Fibroblast of the aortic adventitia (primary cell): ENCODE data around the gene ADAMTSL1. TPM values are rescaled to one million over a fixed set of nuclear protein-coding genes. Genes with fewer than 3 reads are reported as not detected.

Source experiments
- DNase-seq: peaks from one replicate; pipeline ENCODE4 v3.0.0-alpha.2; 2010; ENCODE audit warnings: low read depth
- H3K4me3 ChIP-seq: 2 replicates; pipeline ENCODE4 v1.5.1; 2011; ENCODE audit warnings: low read depth, mild to moderate bottlenecking, control low read depth, low read length, moderate library complexity
- CTCF ChIP-seq: IDR thresholded peaks from 2 replicates; pipeline ENCODE4 v1.5.1; 2011; ENCODE audit warnings: mild to moderate bottlenecking, low read length, control low read depth, inconsistent platforms; ENCODE audit not compliant: insufficient read depth
- total RNA-seq: library from RNA; depleted of rRNA; stranded (reverse); fragments of >200 nt; gene quantifications from 2 replicates; pipeline ENCODE4 v1.2.3, GENCODE V29; 2012; ENCODE audit warnings: low replicate concordance

ADAMTSL1 gene
- total RNA-seq, 1 donor = 179 TPM

- no peak for DNase-seq
- no peak overlapping the region for H3K4me3 ChIP-seq
- no peak for TF ChIP-seq CTCF
These were observed 422.7 kb downstream of the ADAMTSL1 start for GRCh38 chr9:18896531-18897179.

- no peak overlapping the region for H3K4me3 ChIP-seq
- DNase-seq = no peak
- no peak for TF ChIP-seq CTCF
These were observed 429.5 kb downstream of the ADAMTSL1 start for GRCh38 chr9:18903450-18903849.

GRCh38 chr9:18905028-18905882 is 431.3 kb downstream of the ADAMTSL1 start:
- H3K4me3 ChIP-seq = no peak overlapping the region
- TF ChIP-seq CTCF = no peak
- peak; percentile 59 for DNase-seq

GRCh38 chr9:18905883-18906629 is 432.1 kb downstream of the ADAMTSL1 start:
- no peak for TF ChIP-seq CTCF
- no peak for DNase-seq

GRCh38 chr9:18906656-18907395 is 432.9 kb downstream of the ADAMTSL1 start:
- H3K4me3 ChIP-seq = no peak overlapping the region
- DNase-seq = peak; percentile 58
- no peak for TF ChIP-seq CTCF

More at GRCh38 chr9:18905883-18906629, 432.1 kb downstream of the ADAMTSL1 start:
- H3K4me3 ChIP-seq = no peak overlapping the region
